SK-MEL-5 (cell line): ENCODE measurements around the gene ABCC1. TPM values are rescaled to one million over a fixed set of nuclear protein-coding genes. Genes with fewer than 3 reads are reported as not detected.

ENCODE experiments used
- DNase-seq: peaks from one replicate; pipeline ENCODE4 v3.0.0-alpha.2; 2016; ENCODE audit warnings: low read depth, low spot score
- in situ Hi-C: cut with HindIII; loops from 2 replicates; pipeline ENCODE4 v1.10.0; 2016; ENCODE audit warnings: low sequenced_read_pairs, high pct_unique_total_duplicates, low pct_unique_long_range_greater_than_20kb
- total RNA-seq: library from RNA; depleted of rRNA; stranded (reverse); fragments of >200 nt; shearing (Covaris generic); gene quantifications from 2 replicates; pipeline ENCODE4 v1.2.3, GENCODE V29; 2014

The ABCC1 gene
- total RNA-seq, 1 experiment from 2014 or later: 7.2 TPM

GRCh38 chr16:16005721-16006120, 56.3 kb downstream of the ABCC1 start:
- no peak for DNase-seq
- in situ Hi-C loops: no loop called here

- no peak for DNase-seq
- in situ Hi-C loops: no loop called here
These were observed 57.2 kb downstream of the ABCC1 start for GRCh38 chr16:16006650-16007049.

- in situ Hi-C loops: no loop called here
- no peak for DNase-seq
These were observed 58.3 kb downstream of the ABCC1 start for GRCh38 chr16:16007743-16008111.

GRCh38 chr16:16008666-16009065, 59.2 kb downstream of the ABCC1 start:
- in situ Hi-C loops: no loop called here
- DNase-seq: no peak

GRCh38 chr16:16009401-16009800, 60.0 kb downstream of the ABCC1 start:
- in situ Hi-C loops: no loop called here

GRCh38 chr16:16010194-16010593, 60.8 kb downstream of the ABCC1 start:
- in situ Hi-C loops: no loop called here
- no peak for DNase-seq

More at GRCh38 chr16:16009401-16009800, 60.0 kb downstream of the ABCC1 start:
- no peak for DNase-seq

GRCh38 chr16:16012144-16012543, 62.7 kb downstream of the ABCC1 start:
- in situ Hi-C loops: no loop called here

GRCh38 chr16:16013812-16014211, 64.4 kb downstream of the ABCC1 start:
- DNase-seq: no peak
- in situ Hi-C loops: no loop called here

More at GRCh38 chr16:16012144-16012543, 62.7 kb downstream of the ABCC1 start:
- no peak for DNase-seq

GRCh38 chr16:16014329-16015224, 65.2 kb downstream of the ABCC1 start:
- no peak for DNase-seq

GRCh38 chr16:16015849-16016248, 66.4 kb downstream of the ABCC1 start:
- in situ Hi-C loops: no loop called here
- no peak for DNase-seq

More at GRCh38 chr16:16014329-16015224, 65.2 kb downstream of the ABCC1 start:
- in situ Hi-C loops: no loop called here

GRCh38 chr16:16016388-16016964, 67.1 kb downstream of the ABCC1 start:
- DNase-seq: no peak
- in situ Hi-C loops: no loop called here

- no peak for DNase-seq
- in situ Hi-C loops: no loop called here
These were observed 68.4 kb downstream of the ABCC1 start for GRCh38 chr16:16017812-16018211.

- in situ Hi-C loops: no loop called here
- no peak for DNase-seq
These were observed 69.3 kb downstream of the ABCC1 start for GRCh38 chr16:16018705-16019104.

- no peak for DNase-seq
- in situ Hi-C loops: no loop called here
These were observed 70.1 kb downstream of the ABCC1 start for GRCh38 chr16:16019488-16019887.

GRCh38 chr16:16020291-16020690, 70.9 kb downstream of the ABCC1 start:
- in situ Hi-C loops: no loop called here
- DNase-seq: no peak

- no peak for DNase-seq
- in situ Hi-C loops: no loop called here
These were observed 71.6 kb downstream of the ABCC1 start for GRCh38 chr16:16021020-16021419.

- DNase-seq: no peak
- in situ Hi-C loops: no loop called here
These were observed 72.2 kb downstream of the ABCC1 start for GRCh38 chr16:16021646-16021987.

- in situ Hi-C loops: no loop called here
- DNase-seq: peak; percentile 49
These were observed 72.7 kb downstream of the ABCC1 start for GRCh38 chr16:16021988-16022682.

GRCh38 chr16:16022683-16023064, 73.3 kb downstream of the ABCC1 start:
- in situ Hi-C loops: no loop called here
- no peak for DNase-seq
